H1 (cell line): ENCODE results near the gene FXYD7.

ENCODE experiments used
- CTCF ChIP-seq, 3 experiments: IDR thresholded peaks; 1 replicate in 2 of 3; 2 replicates in 1 of 3; pipeline versions ENCODE4 v1.5.1 to v1.6.1; 2011; ENCODE audit warnings: low read length in 3 of 3, mild to moderate bottlenecking in 3 of 3, inconsistent platforms in 2 of 3, low read depth in 1 of 3, moderate library complexity in 1 of 3; ENCODE audit not compliant: insufficient read depth in 1 of 3; ENCODE audit errors: control extremely low read depth in 1 of 3
- POLR2A ChIP-seq, 2 experiments: IDR thresholded peaks; 1 replicate in 1 of 2; 2 replicates in 1 of 2; pipeline ENCODE4 v1.6.1; 2011; ENCODE audit warnings: low read depth in 2 of 2, low read length in 2 of 2, mild to moderate bottlenecking in 2 of 2; ENCODE audit errors: control extremely low read depth in 1 of 2
- RAD21 ChIP-seq, 2 experiments: IDR thresholded peaks in 1 of 2; conservative IDR thresholded peaks in 1 of 2; 2 replicates each; pipeline ENCODE4 v1.6.1; 2011; ENCODE audit warnings: low read depth in 2 of 2, low read length in 2 of 2, improper control_type of control experiment in 1 of 2, inconsistent platforms in 1 of 2, mild to moderate bottlenecking in 1 of 2, moderate library complexity in 1 of 2
- RXRA ChIP-seq: IDR thresholded peaks from 2 replicates; pipeline ENCODE4 v1.6.1; 2011; ENCODE audit warnings: low read depth, mild to moderate bottlenecking, low read length, moderate library complexity; ENCODE audit not compliant: insufficient read depth
- TAF1 ChIP-seq: IDR thresholded peaks from 2 replicates; pipeline ENCODE4 v1.6.1; 2011; ENCODE audit warnings: mild to moderate bottlenecking, low read depth, low read length

GRCh38 chr19:35125749-35126623 is 17.1 kb upstream of the FXYD7 start:
- no peak for TF ChIP-seq RXRA
- TF ChIP-seq CTCF (IDR thresholded peaks at IDR 0.05; ENCODE audit: control extremely low read depth in 1 of 3, insufficient read depth in 1 of 3, low read depth in 1 of 3, low read length in 3 of 3), result no peak
- TF ChIP-seq TAF1, result no peak
- TF ChIP-seq POLR2A (IDR thresholded peaks at IDR 0.05; ENCODE audit: control extremely low read depth in 1 of 2, low read depth in 2 of 2, low read length in 2 of 2), result no peak
- TF ChIP-seq RAD21 (IDR thresholded peaks at IDR 0.05 in 1 of 2, conservative IDR thresholded peaks at IDR 0.05 in 1 of 2; ENCODE audit: low read depth in 2 of 2, low read length in 2 of 2), result no peak
